H9 (cell line): ENCODE data around the gene DAPK2. TPM values are rescaled to one million over a fixed set of nuclear protein-coding genes. Genes with fewer than 3 reads are reported as not detected.

Experiments
- DNase-seq: peaks from one replicate; pipeline ENCODE4 v3.0.0-alpha.2; 2017
- H2AFZ ChIP-seq: one replicate; pipeline ENCODE4 v1.6.1; 2013; ENCODE audit warnings: mild to moderate bottlenecking, low read length, control low read depth, moderate library complexity
- H2AK5ac ChIP-seq: 2 replicates; pipeline ENCODE4 v1.6.1; 2013; ENCODE audit warnings: low read length, control low read depth, mixed read lengths; ENCODE audit not compliant: insufficient read length
- H2BK120ac ChIP-seq: one replicate; pipeline ENCODE4 v1.6.1; 2013; ENCODE audit warnings: low read depth, mild to moderate bottlenecking, low read length, control low read depth, inconsistent platforms; ENCODE audit not compliant: poor library complexity, severe bottlenecking
- H2BK12ac ChIP-seq: 2 replicates; pipeline ENCODE4 v1.6.1; 2013; ENCODE audit warnings: low read length, control low read depth, mixed read lengths, low read depth; ENCODE audit not compliant: insufficient read length
- H2BK15ac ChIP-seq: 2 replicates; pipeline ENCODE4 v1.6.1; 2013; ENCODE audit warnings: low read depth, low read length, control low read depth
- H2BK20ac ChIP-seq: one replicate; pipeline ENCODE4 v1.6.1; 2013; ENCODE audit warnings: low read depth, mild to moderate bottlenecking, low read length, control low read depth, inconsistent platforms; ENCODE audit not compliant: poor library complexity, severe bottlenecking
- H2BK5ac ChIP-seq: 2 replicates; pipeline ENCODE4 v1.6.1; 2013; ENCODE audit warnings: low read length, control low read depth, mixed read lengths; ENCODE audit not compliant: insufficient read length
- H3K14ac ChIP-seq: 2 replicates; pipeline ENCODE4 v1.6.1; 2013; ENCODE audit warnings: low read length, control low read depth; ENCODE audit not compliant: insufficient read depth
- H3K18ac ChIP-seq: 2 replicates; pipeline ENCODE4 v1.6.1; 2013; ENCODE audit warnings: low read depth, mild to moderate bottlenecking, mixed read lengths, low read length, control low read depth; ENCODE audit not compliant: insufficient read length
- H3K23ac ChIP-seq: 2 replicates; pipeline ENCODE4 v1.6.1; 2013; ENCODE audit warnings: low read length, control low read depth, mixed read lengths, low read depth; ENCODE audit not compliant: insufficient read length
- H3K23me2 ChIP-seq: 2 replicates; pipeline ENCODE4 v1.6.1; 2013; ENCODE audit warnings: low read depth, mild to moderate bottlenecking, mixed read lengths, low read length, control low read depth; ENCODE audit not compliant: insufficient read length, poor library complexity, severe bottlenecking
- H3K27ac ChIP-seq: 2 replicates; pipeline ENCODE4 v1.5.1; 2013; ENCODE audit warnings: low read length, control low read depth, mixed read lengths, low read depth; ENCODE audit not compliant: insufficient read length
- H3K27me3 ChIP-seq: 2 replicates; pipeline ENCODE4 v1.6.1; 2013; ENCODE audit warnings: low read length, control low read depth, inconsistent platforms; ENCODE audit not compliant: insufficient read depth
- H3K4ac ChIP-seq: 2 replicates; pipeline ENCODE4 v1.6.1; 2013; ENCODE audit warnings: low read depth, mild to moderate bottlenecking, control low read depth, inconsistent platforms, low read length, moderate library complexity
- H3K4me1 ChIP-seq: 2 replicates; pipeline ENCODE4 v1.6.1; 2013; ENCODE audit warnings: low read length, control low read depth, inconsistent platforms; ENCODE audit not compliant: insufficient read depth
- H3K4me2 ChIP-seq: 2 replicates; pipeline ENCODE4 v1.6.1; 2013; ENCODE audit warnings: low read length, control low read depth, mixed read lengths; ENCODE audit not compliant: insufficient read length, insufficient read depth
- H3K56ac ChIP-seq: 2 replicates; pipeline ENCODE4 v1.6.1; 2013; ENCODE audit warnings: low read depth, mild to moderate bottlenecking, mixed read lengths, low read length, control low read depth; ENCODE audit not compliant: insufficient read length
- H3K79me1 ChIP-seq: 2 replicates; pipeline ENCODE4 v1.6.1; 2013; ENCODE audit warnings: low read depth, mild to moderate bottlenecking, moderate library complexity, low read length, control low read depth, inconsistent platforms; ENCODE audit not compliant: insufficient read depth, poor library complexity, severe bottlenecking
- H3K79me2 ChIP-seq: 2 replicates; pipeline ENCODE4 v1.6.1; 2013; ENCODE audit warnings: low read length, control low read depth, inconsistent platforms; ENCODE audit not compliant: insufficient read depth
- H3K9ac ChIP-seq: 2 replicates; pipeline ENCODE4 v1.6.1; 2013; ENCODE audit warnings: low read length, control low read depth, mixed read lengths; ENCODE audit not compliant: insufficient read length; ENCODE audit errors: extremely low read depth
- H3K9me3 ChIP-seq: one replicate; pipeline ENCODE4 v1.6.1; 2013; ENCODE audit warnings: low read depth, low read length, inconsistent platforms; ENCODE audit not compliant: control insufficient read depth
- H3T11ph ChIP-seq: one replicate; pipeline ENCODE4 v1.6.1; 2013; ENCODE audit warnings: mild to moderate bottlenecking, low read length, control low read depth, inconsistent platforms
- H4K20me1 ChIP-seq: one replicate; pipeline ENCODE4 v1.6.1; 2013; ENCODE audit not compliant: control insufficient read depth, insufficient read length, insufficient read depth
- H4K5ac ChIP-seq: 2 replicates; pipeline ENCODE4 v1.6.1; 2013; ENCODE audit warnings: low read depth, mild to moderate bottlenecking, mixed read lengths, low read length, control low read depth; ENCODE audit not compliant: insufficient read length
- H4K8ac ChIP-seq: replicated peaks from 2 replicates; pipeline ENCODE4 v1.6.1; 2013; ENCODE audit warnings: low read length, control low read depth, mixed read lengths, low read depth; ENCODE audit not compliant: insufficient read length
- H4K91ac ChIP-seq: 2 replicates; pipeline ENCODE4 v1.6.1; 2013; ENCODE audit warnings: low read depth, mild to moderate bottlenecking, moderate library complexity, mixed read lengths, low read length, control low read depth; ENCODE audit not compliant: insufficient read length
- H3K27ac Mint-ChIP-seq, 3 experiments: 2 replicates in 2 of 3; 3 replicates in 1 of 3; pipeline ENCODE4 v1.8.0; 2020 to 2021; ENCODE audit warnings: mixed read lengths in 3 of 3, mild to moderate bottlenecking in 1 of 3, moderate library complexity in 1 of 3
- H3K27me3 Mint-ChIP-seq: 2 replicates; pipeline ENCODE4 v1.8.0; 2021; ENCODE audit warnings: low read depth, mild to moderate bottlenecking, moderate library complexity, mixed read lengths
- H3K36me3 Mint-ChIP-seq, 3 experiments: 2 replicates in 2 of 3; 3 replicates in 1 of 3; pipeline ENCODE4 v1.8.0; 2020 to 2021; ENCODE audit warnings: low read depth in 3 of 3, mixed read lengths in 3 of 3; ENCODE audit not compliant: insufficient read depth in 1 of 3
- H3K4me1 Mint-ChIP-seq, 2 experiments: 2 replicates each; pipeline ENCODE4 v1.8.0; 2020; ENCODE audit warnings: mixed read lengths in 2 of 2
- H3K4me3 Mint-ChIP-seq, 2 experiments: 2 replicates in 1 of 2; 3 replicates in 1 of 2; pipeline ENCODE4 v1.8.0; 2020 to 2021; ENCODE audit warnings: mild to moderate bottlenecking in 2 of 2, mixed read lengths in 2 of 2, moderate library complexity in 1 of 2
- H3K9me3 Mint-ChIP-seq, 2 experiments: 2 replicates in 1 of 2; 3 replicates in 1 of 2; pipeline ENCODE4 v1.8.0; 2020; ENCODE audit warnings: mild to moderate bottlenecking in 2 of 2, mixed read lengths in 2 of 2, moderate library complexity in 1 of 2
- CTCF ChIP-seq: fragments of 200-600 bp; sonication (generic); conservative IDR thresholded peaks from 3 replicates; pipeline ENCODE4 v1.8.0; 2021; ENCODE audit warnings: antibody characterized with exemption, mild to moderate bottlenecking
- WGBS: extraction: QIAGEN DNeasy Blood & Tissue Kit; methylation state at CpG from one replicate; pipeline ENCODE4 v1.1.7; 2013; ENCODE audit warnings: missing lambda C conversion rate, low lambda C conversion rate, mixed read lengths; ENCODE audit not compliant: insufficient read length; ENCODE audit errors: extremely low coverage; 5-methylcytosine and 5-hydroxymethylcytosine counted together
- total RNA-seq: library from RNA; stranded (reverse); gene quantifications from 2 replicates; pipeline ENCODE4 v1.2.1, GENCODE V29; 2021

DAPK2 gene
- total RNA-seq, 1 experiment from 2014 or later, result 3.5 TPM

DNA sequence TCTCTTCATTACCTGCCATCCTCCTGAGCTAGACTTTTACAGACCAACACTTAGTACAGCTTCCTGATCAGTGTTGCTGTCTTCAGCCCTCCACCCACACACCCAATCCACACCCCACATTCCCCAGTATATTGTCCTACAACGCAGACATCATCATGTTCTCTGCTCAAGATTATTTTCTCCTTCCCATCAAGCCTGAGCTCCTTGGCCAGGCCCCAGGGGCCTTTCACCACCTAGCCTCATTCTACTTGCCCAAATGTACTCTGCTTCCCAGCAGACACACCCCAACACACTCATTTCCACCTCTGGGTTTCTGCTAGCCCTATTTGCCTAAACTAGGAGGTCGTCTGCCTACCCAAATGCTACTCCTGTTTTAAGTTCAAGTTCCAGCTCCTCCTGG, 37.0 kb downstream of the DAPK2 start:
- no peaks in the 10 kb centered on the region for H3K23me2 ChIP-seq
- H3K79me2 ChIP-seq, result no peaks in the 10 kb centered on the region
- no peak overlapping the region for H2BK20ac ChIP-seq
- no peaks in the 10 kb centered on the region for H3K27me3 ChIP-seq
- H4K91ac ChIP-seq, result no peak overlapping the region
- no peak overlapping the region for H4K5ac ChIP-seq
- H3K14ac ChIP-seq, result no peak overlapping the region
- Mint-ChIP-seq H3K4me3 (no peak overlapping the region), H3K27ac (peak overlapping the region in 1 of 3 experiments; percentile 51; a peak in 2 of 7 replicates), H3K4me1 (peaks cover 24 to 32% of the 10 kb centered on the region in 2 experiments), H3K9me3 (no peaks in the 10 kb centered on the region), H3K27me3 (no peaks in the 10 kb centered on the region; the same call in 1 of the 2 replicates), H3K36me3 (no peaks in the 10 kb centered on the region)
- no peaks in the 10 kb centered on the region for H3K79me1 ChIP-seq
- no peak overlapping the region for H2BK5ac ChIP-seq
- no peak overlapping the region for H3K56ac ChIP-seq
- no peak overlapping the region for H3K4me2 ChIP-seq
- no peak overlapping the region for H4K8ac ChIP-seq
- no peak overlapping the region for H3K18ac ChIP-seq
- no peaks in the 10 kb centered on the region for H4K20me1 ChIP-seq
- no peak for TF ChIP-seq CTCF
- no peak overlapping the region for H2AFZ ChIP-seq
- H2AK5ac ChIP-seq, result no peak overlapping the region
- H2BK120ac ChIP-seq, result no peak overlapping the region
- H3K9me3 ChIP-seq, result no peaks in the 10 kb centered on the region
- H3K27ac ChIP-seq, result no peak overlapping the region
- H2BK12ac ChIP-seq, result no peak overlapping the region
- H3K23ac ChIP-seq, result no peak overlapping the region
- H3T11ph ChIP-seq, result no peak overlapping the region
- no peak for DNase-seq
- H3K9ac ChIP-seq, result no peak overlapping the region
- no peak overlapping the region for H3K4ac ChIP-seq
- no peak overlapping the region for H2BK15ac ChIP-seq
- peaks cover 2% of the 10 kb centered on the region; the same call in 1 of the 2 replicates for H3K4me1 ChIP-seq
- no CpG with 5 or more reads among the region's 2 CpGs for WGBS
